CD8-positive, alpha-beta memory T cell (primary cell): ENCODE data around the gene CASP12. TPM values are rescaled to one million over a fixed set of nuclear protein-coding genes. Genes with fewer than 3 reads are reported as not detected.

ENCODE experiments used
- CTCF ChIA-PET: fragments of 350-600 bp; sonication (Branson Sonifier 250); formaldehyde crosslinking; loops from one replicate; lab custom pipeline; 2021; ENCODE audit warnings: antibody characterized with exemption; lab: Charles Lee
- POLR2A ChIA-PET: fragments of 350-600 bp; sonication (Branson Sonifier 250); formaldehyde crosslinking; loops from one replicate; lab custom pipeline; 2021; ENCODE audit warnings: antibody characterized with exemption; lab: Charles Lee
- DNase-seq, 5 donors: peaks; one replicate each; pipeline versions ENCODE4 v3.0.0 to v3.0.0-alpha.2; 2020 to 2022; ENCODE audit warnings: mixed read lengths in 1 of 5
- H3K27ac ChIP-seq: one replicate; pipeline ENCODE4 v1.7.0; 2013; ENCODE audit warnings: low read depth, mild to moderate bottlenecking, low read length, moderate library complexity
- H3K27me3 ChIP-seq: 2 replicates; pipeline ENCODE4 v1.7.0; 2013; ENCODE audit warnings: low read length, mild to moderate bottlenecking; ENCODE audit not compliant: insufficient read depth, poor library complexity, severe bottlenecking
- H3K36me3 ChIP-seq: 2 replicates; pipeline ENCODE4 v1.7.0; 2013; ENCODE audit warnings: mild to moderate bottlenecking, low read length, moderate library complexity; ENCODE audit not compliant: insufficient read depth
- H3K4me1 ChIP-seq: 2 replicates; pipeline ENCODE4 v1.7.0; 2013; ENCODE audit warnings: mild to moderate bottlenecking, low read length, moderate library complexity; ENCODE audit not compliant: insufficient read depth
- H3K4me3 ChIP-seq: 2 replicates; pipeline ENCODE4 v1.7.0; 2013; ENCODE audit warnings: mild to moderate bottlenecking, low read length
- H3K9me3 ChIP-seq: 2 replicates; pipeline ENCODE4 v1.7.0; 2013; ENCODE audit warnings: mild to moderate bottlenecking, low read length
- H3K27ac Mint-ChIP-seq, 8 donors: one replicate each; pipeline ENCODE4 v1.8.0; 2020 to 2021; ENCODE audit warnings: mixed read lengths in 8 of 8, mild to moderate bottlenecking in 6 of 8, inconsistent platforms in 3 of 8, moderate library complexity in 3 of 8
- H3K27me3 Mint-ChIP-seq, 2 donors: one replicate each; pipeline ENCODE4 v1.8.0; 2020 to 2021; ENCODE audit warnings: mixed read lengths in 2 of 2, mild to moderate bottlenecking in 1 of 2, moderate library complexity in 1 of 2
- H3K36me3 Mint-ChIP-seq, 3 donors: one replicate each; pipeline ENCODE4 v1.8.0; 2020 to 2021; ENCODE audit warnings: mixed read lengths in 3 of 3, inconsistent platforms in 1 of 3, mild to moderate bottlenecking in 1 of 3
- H3K4me1 Mint-ChIP-seq, 3 donors: one replicate each; pipeline ENCODE4 v1.8.0; 2020 to 2021; ENCODE audit warnings: mixed read lengths in 3 of 3, inconsistent platforms in 1 of 3, mild to moderate bottlenecking in 1 of 3
- H3K4me3 Mint-ChIP-seq, 7 donors: one replicate each; pipeline ENCODE4 v1.8.0; 2020 to 2021; ENCODE audit warnings: mixed read lengths in 7 of 7, mild to moderate bottlenecking in 6 of 7, moderate library complexity in 4 of 7, inconsistent platforms in 2 of 7
- H3K9me3 Mint-ChIP-seq, 5 donors: one replicate each; pipeline ENCODE4 v1.8.0; 2020 to 2022; ENCODE audit warnings: mixed read lengths in 5 of 5, mild to moderate bottlenecking in 3 of 5, moderate library complexity in 2 of 5, inconsistent platforms in 1 of 5
- polyA plus RNA-seq: library from polyadenylated mRNA; unstranded; fragments of 300-500 nt; fragmentation: Illumina TruSeq; gene quantifications from one replicate; pipeline ENCODE4 v1.2.3, GENCODE V29; 2021
- total RNA-seq, 2 experiments: library from RNA; stranded (reverse); gene quantifications; one replicate each; pipeline ENCODE4 v1.2.3, GENCODE V29; 2021

CASP12 gene
- total and polyA plus RNA-seq, 3 experiments from 2014 or later: not detected

GRCh38 chr11:104907521-104908185 is 9.4 kb upstream of the CASP12 start:
- H3K4me1 ChIP-seq: no peaks in the 10 kb centered on the region
- peak in 1 of 5 donors; percentile 8 for DNase-seq
- Mint-ChIP-seq H3K9me3 (no peaks in the 10 kb centered on the region), H3K27me3 (no peaks in the 10 kb centered on the region), H3K4me3 (peak overlapping the region; percentile 0 to 82 (median 63)), H3K4me1 (peaks cover 40 to 50% (median 49%) of the 10 kb centered on the region in 3 donors), H3K36me3 (peaks cover 27 to 58% (median 29%) of the 10 kb centered on the region in 3 donors), H3K27ac (peak overlapping the region; percentile 72 to 96 (median 88))
- H3K27me3 ChIP-seq: no peaks in the 10 kb centered on the region
- no peaks in the 10 kb centered on the region for H3K9me3 ChIP-seq
- ChIA-PET CTCF (interaction anchor here (1.1 kb wide), 1 partner anchor 10 kb away, joined by 4 read pairs; no protein-coding TSS in a partner anchor), POLR2A (no interaction called here)
- H3K27ac ChIP-seq: no peak overlapping the region
- no peak overlapping the region for H3K4me3 ChIP-seq
- H3K36me3 ChIP-seq: no peaks in the 10 kb centered on the region

DNA sequence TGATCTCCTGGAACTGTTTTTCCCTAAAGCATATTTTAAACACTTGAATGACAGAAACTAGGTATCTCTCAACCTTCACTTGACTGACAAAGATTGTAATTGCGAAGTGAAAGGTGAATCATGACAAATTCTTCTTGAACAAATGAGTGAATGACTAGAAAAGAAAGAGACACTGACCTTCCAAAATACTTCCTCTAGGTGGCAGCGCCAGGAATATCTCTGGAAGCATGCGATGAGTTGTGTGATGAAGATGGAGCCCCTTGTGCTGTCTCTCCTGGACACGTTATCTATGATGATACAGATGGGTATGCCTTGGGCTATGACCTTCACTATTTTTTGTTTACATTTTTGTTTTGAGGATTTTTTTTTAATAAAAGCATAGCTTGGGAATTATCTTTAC is 7.0 kb upstream of the CASP12 start:
- no peaks in the 10 kb centered on the region for H3K9me3 ChIP-seq

GRCh38 chr11:104899226-104899625 is 966 bp upstream of the CASP12 start:
- Histone ChIP-seq H3K4me1 (peaks cover 18% of the 10 kb centered on the region), H3K9me3 (no peaks in the 10 kb centered on the region), H3K4me3 (no peak overlapping the region), H3K27ac (no peak overlapping the region), H3K36me3 (no peaks in the 10 kb centered on the region), H3K27me3 (no peaks in the 10 kb centered on the region)
- Mint-ChIP-seq H3K27me3 (no peaks in the 10 kb centered on the region), H3K27ac (peak overlapping the region in 4 of 8 donors; percentile 20 to 56 (median 34)), H3K4me1 (peaks cover 40 to 62% (median 48%) of the 10 kb centered on the region in 3 donors), H3K4me3 (peak overlapping the region in 3 of 7 donors; percentile 3 to 32 (median 12)), H3K9me3 (no peaks in the 10 kb centered on the region), H3K36me3 (peaks cover 11 to 18% (median 13%) of the 10 kb centered on the region in 3 donors)
- POLR2A ChIA-PET: no interaction called here
- CTCF ChIA-PET: no interaction called here
- DNase-seq: no peak

More for the DNA sequence above, 7.0 kb upstream of the CASP12 start:
- no peaks in the 10 kb centered on the region for H3K27me3 ChIP-seq
- ChIA-PET CTCF (no interaction called here), POLR2A (no interaction called here)
- H3K27ac ChIP-seq: no peak overlapping the region
- no peaks in the 10 kb centered on the region for H3K36me3 ChIP-seq
- H3K27ac Mint-ChIP-seq: no peak overlapping the region
- no peak for DNase-seq
- H3K4me3 ChIP-seq: no peak overlapping the region
- H3K4me1 Mint-ChIP-seq: peaks cover 43 to 51% (median 49%) of the 10 kb centered on the region in 3 donors
- peaks cover 30 to 62% (median 36%) of the 10 kb centered on the region in 3 donors for H3K36me3 Mint-ChIP-seq
- no peak overlapping the region for H3K4me3 Mint-ChIP-seq
- H3K4me1 ChIP-seq: peaks cover 13% of the 10 kb centered on the region
- no peaks in the 10 kb centered on the region for H3K27me3 Mint-ChIP-seq
- no peaks in the 10 kb centered on the region for H3K9me3 Mint-ChIP-seq

DNA sequence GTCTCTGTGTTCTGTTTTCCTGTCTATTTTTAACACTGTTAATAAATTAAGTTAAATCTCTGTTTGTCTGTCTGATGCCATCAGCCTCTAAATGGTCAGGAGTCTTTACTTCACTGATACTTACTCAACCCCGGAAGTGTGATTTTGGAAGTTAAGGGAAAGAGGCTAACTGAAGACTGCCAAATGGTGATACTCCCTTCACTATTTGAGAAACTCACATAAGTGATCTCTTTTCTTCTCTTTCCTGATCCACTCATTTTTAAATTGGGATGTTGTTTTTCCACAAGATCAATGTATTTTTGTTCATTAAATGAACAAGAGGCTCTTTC is 389 bp upstream of the CASP12 start:
- H3K9me3 ChIP-seq: no peaks in the 10 kb centered on the region
- H3K36me3 Mint-ChIP-seq: peaks cover 9 to 13% (median 10%) of the 10 kb centered on the region in 3 donors
- peaks cover 40 to 68% (median 46%) of the 10 kb centered on the region in 3 donors for H3K4me1 Mint-ChIP-seq
- peak overlapping the region; percentile 82 to 97 (median 92) for H3K27ac Mint-ChIP-seq
- ChIA-PET POLR2A (interaction anchor here (1.4 kb wide), 1 partner anchor 14 kb away, joined by 3 read pairs; no protein-coding TSS in a partner anchor), CTCF (no interaction called here)
- no peak overlapping the region for H3K4me3 ChIP-seq
- no peak overlapping the region for H3K27ac ChIP-seq
- no peaks in the 10 kb centered on the region for H3K27me3 Mint-ChIP-seq
- no peaks in the 10 kb centered on the region for H3K27me3 ChIP-seq
- H3K36me3 ChIP-seq: no peaks in the 10 kb centered on the region
- peak overlapping the region; percentile 62 to 88 (median 82) for H3K4me3 Mint-ChIP-seq
- peaks cover 18% of the 10 kb centered on the region for H3K4me1 ChIP-seq
- DNase-seq: no peak
- H3K9me3 Mint-ChIP-seq: no peaks in the 10 kb centered on the region

DNA sequence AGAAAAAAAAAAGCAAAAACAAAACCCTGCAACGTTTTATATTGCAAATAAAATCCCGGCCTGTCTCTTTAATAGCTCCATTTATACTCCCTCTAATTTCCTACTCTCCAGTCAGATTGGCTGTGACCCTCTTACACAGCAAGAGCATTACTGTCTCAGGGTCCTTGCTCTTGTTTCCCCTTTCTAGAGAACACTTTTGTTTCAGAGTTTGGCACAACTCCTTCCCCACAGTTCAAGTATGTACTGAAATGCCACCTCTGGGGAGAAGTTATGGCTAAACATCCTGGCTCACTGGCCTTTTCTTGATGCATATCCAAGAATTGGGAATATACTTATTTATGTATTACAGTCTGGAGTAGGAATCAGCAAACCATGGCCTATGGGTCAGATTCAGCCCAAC is 2.6 kb downstream of the CASP12 start:
- H3K27ac ChIP-seq: no peak overlapping the region
- no peaks in the 10 kb centered on the region for H3K9me3 ChIP-seq
- Mint-ChIP-seq H3K27ac (no peak overlapping the region), H3K27me3 (no peaks in the 10 kb centered on the region), H3K36me3 (peaks cover 0 to 1% (median 0%) of the 10 kb centered on the region in 3 donors), H3K4me1 (peaks cover 25 to 58% (median 31%) of the 10 kb centered on the region in 3 donors), H3K9me3 (no peaks in the 10 kb centered on the region), H3K4me3 (no peak overlapping the region)
- peaks cover 6% of the 10 kb centered on the region for H3K4me1 ChIP-seq
- ChIA-PET CTCF (no interaction called here), POLR2A (no interaction called here)
- no peak overlapping the region for H3K4me3 ChIP-seq
- H3K36me3 ChIP-seq: no peaks in the 10 kb centered on the region
- H3K27me3 ChIP-seq: no peaks in the 10 kb centered on the region
- no peak for DNase-seq

GRCh38 chr11:104893876-104894275 is 4.4 kb downstream of the CASP12 start:
- no peak overlapping the region for H3K4me3 ChIP-seq
- ChIA-PET POLR2A (no interaction called here), CTCF (interaction anchor here (0.8 kb wide), 1 partner anchor 18 kb away, joined by 3 read pairs; no protein-coding TSS in a partner anchor)
- DNase-seq: no peak
- Mint-ChIP-seq H3K4me1 (peaks cover 20 to 44% (median 20%) of the 10 kb centered on the region in 3 donors), H3K9me3 (no peaks in the 10 kb centered on the region), H3K27ac (peak overlapping the region in 2 of 8 donors; percentile 0 to 55), H3K36me3 (no peaks in the 10 kb centered on the region), H3K27me3 (no peaks in the 10 kb centered on the region), H3K4me3 (no peak overlapping the region)
- H3K9me3 ChIP-seq: no peaks in the 10 kb centered on the region
- H3K36me3 ChIP-seq: no peaks in the 10 kb centered on the region
- H3K27me3 ChIP-seq: no peaks in the 10 kb centered on the region
- H3K4me1 ChIP-seq: peaks cover 5% of the 10 kb centered on the region
- no peak overlapping the region for H3K27ac ChIP-seq

DNA sequence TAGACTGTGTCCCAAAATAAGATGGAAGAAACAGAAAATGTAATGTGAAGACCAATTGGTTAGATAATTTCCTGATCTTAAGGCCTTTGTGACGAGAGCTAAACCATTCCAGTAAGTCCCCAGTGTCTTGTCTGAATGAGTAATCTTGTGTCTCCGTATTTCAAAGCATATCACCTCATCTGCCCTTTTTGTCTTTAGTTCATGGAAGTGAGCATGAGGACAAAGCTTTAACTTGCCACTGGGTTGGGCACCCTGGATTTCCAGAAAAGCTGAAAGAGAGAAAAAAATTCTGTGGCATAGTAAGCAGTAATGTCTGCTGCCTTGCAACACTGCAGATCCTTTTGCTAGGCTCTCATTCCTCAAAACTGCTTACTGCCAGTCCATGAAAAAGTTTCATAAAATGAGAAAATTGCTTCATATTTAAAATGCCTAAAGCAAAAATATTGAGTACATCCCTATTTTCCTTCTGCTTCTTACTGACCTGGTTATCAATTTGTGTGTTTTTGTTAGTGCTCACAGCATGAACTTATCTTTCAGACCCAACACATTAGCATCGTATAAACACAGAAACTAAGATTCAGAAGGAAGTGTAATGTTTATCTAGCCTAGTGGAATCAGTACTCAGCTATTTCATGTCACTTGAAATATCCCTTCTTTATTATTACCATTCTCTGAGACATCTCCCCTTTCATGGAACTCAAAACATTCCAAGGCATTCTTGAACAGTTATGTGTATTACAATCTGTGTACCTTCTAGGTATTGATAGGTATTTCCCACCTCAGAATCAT is 5.3 kb downstream of the CASP12 start:
- no peak overlapping the region for H3K27ac ChIP-seq
- no peak overlapping the region for H3K4me3 ChIP-seq
- H3K27me3 ChIP-seq: no peaks in the 10 kb centered on the region
- H3K27me3 Mint-ChIP-seq: no peaks in the 10 kb centered on the region
- H3K36me3 ChIP-seq: no peaks in the 10 kb centered on the region
- peaks cover 10 to 34% (median 11%) of the 10 kb centered on the region in 3 donors for H3K4me1 Mint-ChIP-seq
- DNase-seq: no peak
- CTCF ChIA-PET: no interaction called here
- H3K9me3 ChIP-seq: no peaks in the 10 kb centered on the region
- peak overlapping the region in 2 of 8 donors; percentile 8 to 72 for H3K27ac Mint-ChIP-seq
- peaks cover 0 to under 1% (median 0%) of the 10 kb centered on the region in 3 donors for H3K36me3 Mint-ChIP-seq
- no peaks in the 10 kb centered on the region for H3K9me3 Mint-ChIP-seq
- H3K4me3 Mint-ChIP-seq: no peak overlapping the region
- no peaks in the 10 kb centered on the region for H3K4me1 ChIP-seq
- POLR2A ChIA-PET: interaction anchor here (0.7 kb wide), 1 partner anchor 42 kb away, joined by 3 read pairs; no protein-coding TSS in a partner anchor

GRCh38 chr11:104891135-104891534 is 7.1 kb downstream of the CASP12 start:
- Mint-ChIP-seq H3K36me3 (peaks cover 0 to 5% (median 2%) of the 10 kb centered on the region in 3 donors), H3K4me3 (no peak overlapping the region), H3K9me3 (no peaks in the 10 kb centered on the region), H3K27ac (peak overlapping the region in 1 of 8 donors; percentile 12), H3K4me1 (peaks cover 0 to 20% (median 1%) of the 10 kb centered on the region in 3 donors), H3K27me3 (peaks cover 0 to 2% of the 10 kb centered on the region in 2 donors)
- Histone ChIP-seq H3K36me3 (no peaks in the 10 kb centered on the region), H3K27me3 (no peaks in the 10 kb centered on the region), H3K4me1 (no peaks in the 10 kb centered on the region), H3K9me3 (no peaks in the 10 kb centered on the region), H3K4me3 (no peak overlapping the region), H3K27ac (no peak overlapping the region)
- ChIA-PET CTCF (no interaction called here), POLR2A (no interaction called here)
- DNase-seq: no peak
